Keratinocyte (primary cell): Measurements from ENCODE around the gene FAM13A. TPM values are rescaled to one million over a fixed set of nuclear protein-coding genes. Genes with fewer than 3 reads are reported as not detected.

Source experiments
- DNase-seq: peaks from one replicate; pipeline ENCODE4 v3.0.0-alpha.2; 2011; ENCODE audit warnings: low read depth, missing footprints, low spot score
- FAIRE-seq: peaks from 2 replicates; lab custom pipeline; 2011; peaks lifted over from hg19 to GRCh38; lab: Jason Lieb, UNC
- H2AFZ ChIP-seq: 2 replicates; pipeline ENCODE4 v1.6.0; 2012; ENCODE audit warnings: low read length, control low read depth, inconsistent platforms; ENCODE audit not compliant: control insufficient read depth
- H3K27ac ChIP-seq: 2 replicates; pipeline ENCODE4 v1.5.1; 2011; ENCODE audit warnings: low read length; ENCODE audit not compliant: control insufficient read depth, insufficient read depth
- H3K27me3 ChIP-seq: 3 replicates; pipeline ENCODE4 v1.6.0; 2011; ENCODE audit warnings: low read length; ENCODE audit not compliant: control insufficient read depth, insufficient read depth; ENCODE audit errors: extremely low read depth
- H3K36me3 ChIP-seq, 2 experiments: 2 replicates in 1 of 2; 3 replicates in 1 of 2; pipeline ENCODE4 v1.5.1; 2011; ENCODE audit warnings: low read length in 2 of 2, mild to moderate bottlenecking in 1 of 2; ENCODE audit not compliant: control insufficient read depth in 2 of 2, insufficient read depth in 2 of 2; ENCODE audit errors: extremely low read depth in 1 of 2
- H3K4me1 ChIP-seq: 3 replicates; pipeline ENCODE4 v1.5.1; 2011; ENCODE audit warnings: low read length; ENCODE audit not compliant: control insufficient read depth, insufficient read depth; ENCODE audit errors: extremely low read depth
- H3K4me2 ChIP-seq: 3 replicates; pipeline ENCODE4 v1.6.0; 2011; ENCODE audit warnings: low read depth, low read length; ENCODE audit not compliant: control insufficient read depth, insufficient read depth; ENCODE audit errors: extremely low read depth
- H3K4me3 ChIP-seq, 3 experiments: fragments of 200-600 bp in 1 of 3; sonication (generic) in 1 of 3; 2 replicates in 2 of 3; 3 replicates in 1 of 3; pipeline ENCODE4 v1.5.1; 2011 to 2016; ENCODE audit warnings: low read length in 3 of 3, mild to moderate bottlenecking in 3 of 3, control low read depth in 2 of 3, inconsistent platforms in 1 of 3, low read depth in 1 of 3, mixed read lengths in 1 of 3, mixed run types in 1 of 3, moderate library complexity in 1 of 3; ENCODE audit not compliant: control insufficient read depth in 2 of 3, insufficient read depth in 2 of 3; ENCODE audit errors: extremely low read depth in 1 of 3
- H3K79me2 ChIP-seq: 2 replicates; pipeline ENCODE4 v1.6.0; 2012; ENCODE audit warnings: low read length; ENCODE audit not compliant: control insufficient read depth, insufficient read depth
- H3K9ac ChIP-seq: 3 replicates; pipeline ENCODE4 v1.6.0; 2011; ENCODE audit warnings: low read length; ENCODE audit not compliant: control insufficient read depth, insufficient read depth; ENCODE audit errors: extremely low read depth
- H3K9me1 ChIP-seq: 3 replicates; pipeline ENCODE4 v1.6.0; 2011; ENCODE audit warnings: low read length; ENCODE audit not compliant: control insufficient read depth, insufficient read depth; ENCODE audit errors: extremely low read depth
- H3K9me3 ChIP-seq: 2 replicates; pipeline ENCODE4 v1.5.1; 2012; ENCODE audit warnings: low read depth, low read length; ENCODE audit not compliant: control insufficient read depth
- H4K20me1 ChIP-seq: 3 replicates; pipeline ENCODE4 v1.6.0; 2011; ENCODE audit warnings: low read length; ENCODE audit not compliant: control insufficient read depth, insufficient read depth; ENCODE audit errors: extremely low read depth
- CTCF ChIP-seq, 3 experiments: IDR thresholded peaks in 1 of 3; conservative IDR thresholded peaks in 1 of 3; optimal IDR thresholded peaks in 1 of 3; 2 replicates in 2 of 3; 3 replicates in 1 of 3; pipeline versions ENCODE3 to v1.5.1; 2011; ENCODE audit warnings: low read length in 3 of 3, mild to moderate bottlenecking in 3 of 3, moderate library complexity in 2 of 3, control low read depth in 1 of 3, inconsistent platforms in 1 of 3; ENCODE audit not compliant: insufficient read depth in 2 of 3; ENCODE audit errors: extremely low read depth in 1 of 3
- EZH2 ChIP-seq: IDR thresholded peaks from one replicate; pipeline ENCODE4 v1.6.1; 2012; ENCODE audit warnings: inconsistent platforms, mild to moderate bottlenecking, low read length, moderate library complexity
- dilution Hi-C: fragments of 300-500 bp; cut with MboI; formaldehyde crosslinking; loops from one replicate; pipeline ENCODE4 v1.7.0; 2020; ENCODE audit warnings: low sequenced_read_pairs; ENCODE audit not compliant: extremely low pct_ligation_motif_present
- polyA plus RNA-seq, 5 experiments: library from polyadenylated mRNA; depleted of rRNA in 3 of 5; stranded (reverse) in 3 of 5; stranded (forward) in 1 of 5; unstranded in 1 of 5; fragments of >200 nt; gene quantifications; 1 replicate in 1 of 5; 2 replicates in 3 of 5; 3 replicates in 1 of 5; pipeline versions ENCODE4 v1.2.1 to v1.2.3, GENCODE V29; 2011 to 2012; ENCODE audit warnings: missing spikeins in 2 of 5, low read depth in 1 of 5, low replicate concordance in 1 of 5

FAM13A gene
- polyA plus RNA-seq, 1 donor (not counting 4 experiments of a cell fraction or from before 2014, with no cell fraction given): 6.0 TPM

GRCh38 chr4:88696630-88697029 lies 360.4 kb downstream of the FAM13A start:
- dilution Hi-C loops: no loop called here
- DNase-seq: no peak
- Histone ChIP-seq H3K79me2 (no peaks in the 10 kb centered on the region), H3K4me3 (peak overlapping the region in 1 of 3 experiments; percentile 68), H3K9me3 (no peaks in the 10 kb centered on the region), H3K4me2 (peak overlapping the region; percentile 63), H4K20me1 (no peaks in the 10 kb centered on the region), H2AFZ (no peak overlapping the region), H3K27me3 (no peaks in the 10 kb centered on the region), H3K9ac (peak overlapping the region; percentile 49), H3K9me1 (no peaks in the 10 kb centered on the region), H3K27ac (no peak overlapping the region), H3K36me3 (peaks cover 0 to 4% of the 10 kb centered on the region in 2 experiments), H3K4me1 (peaks cover 2% of the 10 kb centered on the region)
- TF ChIP-seq EZH2: no peak
- no peak for TF ChIP-seq CTCF (optimal IDR thresholded peaks at IDR 0.05 in 1 of 3, IDR thresholded peaks at IDR 0.05 in 1 of 3, conservative IDR thresholded peaks at IDR 0.05 in 1 of 3; ENCODE audit: extremely low read depth in 1 of 3, insufficient read depth in 2 of 3, low read length in 3 of 3)
- peak; percentile 61 for FAIRE-seq

- no peaks in the 10 kb centered on the region for H3K9me3 ChIP-seq
- no peak for TF ChIP-seq EZH2
- no peak for TF ChIP-seq CTCF (optimal IDR thresholded peaks at IDR 0.05 in 1 of 3, IDR thresholded peaks at IDR 0.05 in 1 of 3, conservative IDR thresholded peaks at IDR 0.05 in 1 of 3; ENCODE audit: extremely low read depth in 1 of 3, insufficient read depth in 2 of 3, low read length in 3 of 3)
- H3K27me3 ChIP-seq: no peaks in the 10 kb centered on the region
- H3K4me3 ChIP-seq: no peak overlapping the region
- no peak overlapping the region for H3K27ac ChIP-seq
- no peaks in the 10 kb centered on the region for H3K79me2 ChIP-seq
- H3K36me3 ChIP-seq: peaks cover 0 to 12% of the 10 kb centered on the region in 2 experiments
- H3K4me2 ChIP-seq: no peak overlapping the region
- H3K9me1 ChIP-seq: no peaks in the 10 kb centered on the region
- H4K20me1 ChIP-seq: no peaks in the 10 kb centered on the region
- H2AFZ ChIP-seq: no peak overlapping the region
- peaks cover 2% of the 10 kb centered on the region for H3K4me1 ChIP-seq
- H3K9ac ChIP-seq: no peak overlapping the region
- DNase-seq (no peak), FAIRE-seq (no peak)
- dilution Hi-C loops: no loop called here
These were observed 363.2 kb downstream of the FAM13A start for GRCh38 chr4:88693792-88694191.
